WTC11 (cell line): ENCODE data around the gene OXLD1.

ENCODE experiments used
- AR ChIP-seq: fragments of 250-450 bp; sonication (Bioruptor Pico); IDR thresholded peaks from 2 replicates; pipeline ENCODE4 v1.9.0; 2021; ENCODE audit warnings: mild to moderate bottlenecking
- ATF2 ChIP-seq: sonication (generic); formaldehyde crosslinking; IDR thresholded peaks from 2 replicates; pipeline ENCODE4 v1.8.1; 2022; ENCODE audit warnings: low read depth, missing genetic modification reagents, borderline replicate concordance
- ATF6 ChIP-seq: sonication (generic); formaldehyde crosslinking; IDR thresholded peaks from 2 replicates; pipeline ENCODE4 v1.8.1; 2023; ENCODE audit warnings: mild to moderate bottlenecking, missing genetic modification reagents
- CREB1 ChIP-seq: sonication (generic); formaldehyde crosslinking; IDR thresholded peaks from 2 replicates; pipeline ENCODE4 v1.8.0; 2023; ENCODE audit warnings: mild to moderate bottlenecking, missing genetic modification reagents
- CTCF ChIP-seq: fragments of 200-600 bp; IDR thresholded peaks from 2 replicates; pipeline ENCODE4 v1.8.0; 2022; ENCODE audit warnings: antibody characterized with exemption
- GTF2I ChIP-seq: fragments of 250-450 bp; sonication (Bioruptor Pico); conservative IDR thresholded peaks from 2 replicates; pipeline ENCODE4 v1.4.0; 2021; ENCODE audit warnings: mild to moderate bottlenecking
- MAX ChIP-seq: sonication (generic); formaldehyde crosslinking; IDR thresholded peaks from 2 replicates; pipeline ENCODE4 v1.8.0; 2022; ENCODE audit warnings: mild to moderate bottlenecking, missing genetic modification reagents
- NFYB ChIP-seq: sonication (generic); formaldehyde crosslinking; conservative IDR thresholded peaks from 2 replicates; pipeline ENCODE4 v1.8.0; 2022; ENCODE audit warnings: low read depth, missing genetic modification reagents
- NR2C2 ChIP-seq: sonication (generic); formaldehyde crosslinking; IDR thresholded peaks from 2 replicates; pipeline ENCODE4 v1.8.0; 2022; ENCODE audit warnings: mild to moderate bottlenecking, missing genetic modification reagents
- TCF7 ChIP-seq: sonication (generic); formaldehyde crosslinking; IDR thresholded peaks from 2 replicates; pipeline ENCODE4 v1.8.0; 2022; ENCODE audit warnings: mild to moderate bottlenecking, low read depth, missing genetic modification reagents, moderate library complexity
- ZBTB43 ChIP-seq: sonication (generic); formaldehyde crosslinking; IDR thresholded peaks from 2 replicates; pipeline ENCODE4 v1.8.1; 2023; ENCODE audit warnings: mild to moderate bottlenecking, missing genetic modification reagents
- ZNF138 ChIP-seq: sonication (generic); formaldehyde crosslinking; conservative IDR thresholded peaks from 2 replicates; pipeline ENCODE4 v1.8.1; 2022; ENCODE audit warnings: mild to moderate bottlenecking, moderate library complexity, missing genetic modification reagents
- ZSCAN18 ChIP-seq: fragments of 250-450 bp; sonication (Bioruptor Pico); IDR thresholded peaks from 2 replicates; pipeline ENCODE4 v2.1.2; 2022; ENCODE audit warnings: mild to moderate bottlenecking, moderate library complexity

- TF ChIP-seq ZBTB43 (no peak), CTCF (no peak), ZSCAN18 (CRISPR knock-in tag) (no peak), ATF2 (CRISPR knock-in tag) (no peak), MAX (CRISPR knock-in tag) (no peak), CREB1 (CRISPR knock-in tag) (no peak), GTF2I (no peak), NR2C2 (CRISPR knock-in tag) (no peak), TCF7 (CRISPR knock-in tag) (no peak), ATF6 (no peak), AR (no peak), NFYB (CRISPR knock-in tag) (no peak), ZNF138 (no peak)
Observed at GRCh38 chr17:81640011-81640410, 26.4 kb downstream of the OXLD1 start.
